Fibroblast of lung (primary cell): Measurements from ENCODE around the gene ACER3. TPM values are rescaled to one million over a fixed set of nuclear protein-coding genes. Genes with fewer than 3 reads are reported as not detected.
"Not testable (repeated sequence)": the region's sequence is repeated elsewhere in the genome, so short reads cannot be mapped to it uniquely, and the experiment has no call there.

Source experiments
- DNase-seq, 2 donors: peaks; one replicate each; pipeline versions ENCODE4 v3.0.0 to v3.0.0-alpha.2; 2010; ENCODE audit warnings: low read depth in 2 of 2
- H2AFZ ChIP-seq: 2 replicates; pipeline ENCODE4 v1.5.1; 2012; ENCODE audit warnings: low read length, control low read depth, inconsistent platforms
- H3K27ac ChIP-seq: 2 replicates; pipeline ENCODE4 v1.5.1; 2011; ENCODE audit warnings: low read length, control low read depth; ENCODE audit not compliant: insufficient read depth
- H3K27me3 ChIP-seq: 2 replicates; pipeline ENCODE4 v1.5.1; 2011; ENCODE audit warnings: mild to moderate bottlenecking, low read length; ENCODE audit not compliant: control insufficient read depth, insufficient read depth
- H3K36me3 ChIP-seq: 2 replicates; pipeline ENCODE4 v1.5.1; 2011; ENCODE audit warnings: low read length; ENCODE audit not compliant: control insufficient read depth, insufficient read depth
- H3K4me1 ChIP-seq: 2 replicates; pipeline ENCODE4 v1.5.1; 2011; ENCODE audit warnings: low read length; ENCODE audit not compliant: control insufficient read depth, insufficient read depth; ENCODE audit errors: extremely low read depth
- H3K4me2 ChIP-seq: 2 replicates; pipeline ENCODE4 v1.5.1; 2011; ENCODE audit warnings: low read length, control low read depth; ENCODE audit not compliant: insufficient read depth; ENCODE audit errors: extremely low read depth
- H3K4me3 ChIP-seq, 4 experiments: fragments of 200-600 bp in 1 of 4; sonication (generic) in 1 of 4; replicated peaks in 1 of 4; 2 replicates each; pipeline ENCODE4 v1.5.1; 2011 to 2016; ENCODE audit warnings: low read length in 4 of 4, low read depth in 3 of 4, mild to moderate bottlenecking in 3 of 4, control low read depth in 2 of 4, inconsistent platforms in 1 of 4, mixed read lengths in 1 of 4; ENCODE audit not compliant: insufficient read depth in 1 of 4; ENCODE audit errors: control extremely low read depth in 1 of 4
- H3K79me2 ChIP-seq: 2 replicates; pipeline ENCODE4 v1.5.1; 2012; ENCODE audit warnings: mild to moderate bottlenecking, low read length, inconsistent platforms; ENCODE audit not compliant: control insufficient read depth, insufficient read depth
- H3K9ac ChIP-seq: 2 replicates; pipeline ENCODE4 v1.5.1; 2011; ENCODE audit warnings: mild to moderate bottlenecking, low read length, control low read depth; ENCODE audit not compliant: insufficient read depth
- H3K9me3 ChIP-seq: 2 replicates; pipeline ENCODE4 v1.5.1; 2012; ENCODE audit warnings: low read depth, low read length; ENCODE audit not compliant: control insufficient read depth, insufficient read depth
- H4K20me1 ChIP-seq: 2 replicates; pipeline ENCODE4 v1.5.1; 2011; ENCODE audit warnings: low read length; ENCODE audit not compliant: control insufficient read depth, insufficient read depth; ENCODE audit errors: extremely low read depth
- CTCF ChIP-seq, 2 donors: IDR thresholded peaks in 1 of 2; conservative IDR thresholded peaks in 1 of 2; 1 replicate in 1 of 2; 2 replicates in 1 of 2; pipeline ENCODE4 v1.5.1; 2011 to 2012; ENCODE audit warnings: low read length in 2 of 2, control low read depth in 1 of 2, inconsistent platforms in 1 of 2, low read depth in 1 of 2, mild to moderate bottlenecking in 1 of 2
- EZH2 ChIP-seq: IDR thresholded peaks from 2 replicates; pipeline ENCODE4 v1.5.1; 2012; ENCODE audit warnings: low read length, control low read depth, mild to moderate bottlenecking; ENCODE audit errors: missing control alignments
- polyA minus RNA-seq: library from RNA; depleted of rRNA, polyadenylated mRNA; stranded (reverse); fragments of >200 nt; gene quantifications from 2 replicates; pipeline ENCODE4 v1.2.3, GENCODE V29; 2011; ENCODE audit warnings: low replicate concordance
- polyA plus RNA-seq, 2 donors: library from polyadenylated mRNA; depleted of rRNA in 1 of 2; stranded (reverse) in 1 of 2; unstranded in 1 of 2; fragments of >200 nt; gene quantifications; 2 replicates each; pipeline ENCODE4 v1.2.1, GENCODE V29; 2011 to 2012; ENCODE audit warnings: missing spikeins in 1 of 2
- total RNA-seq: library from RNA; depleted of rRNA; stranded (reverse); fragments of >200 nt; gene quantifications from 2 replicates; pipeline ENCODE4 v1.2.1, GENCODE V29; 2014

The ACER3 gene
- total RNA-seq = 5.6 and 6.1 TPM in 2 replicates
- polyA plus RNA-seq = 11.8 and 22.3 TPM in 2 replicates
- 6.5 and 12.2 TPM in 2 replicates for polyA plus RNA-seq (2012)
- polyA minus RNA-seq = 1.6 and 2.8 TPM in 2 replicates

GRCh38 chr11:76860539-76861475 lies at the start of gene ACER3:
TSS of gene ACER3 (plus strand) at chr11:76860918. CDS start at chr11:76860977, 59 bp downstream.
- peak; percentile 82 to 84 for DNase-seq
- Histone ChIP-seq H4K20me1 (no peaks in the 10 kb centered on the region), H3K79me2 (peaks cover 5% of the 10 kb centered on the region), H3K4me1 (peaks cover 4% of the 10 kb centered on the region), H2AFZ (peak within 1 kb of the TSS; percentile 97), H3K9ac (peak within 1 kb of the TSS; percentile 92), H3K4me3 (peak within 1 kb of the TSS; percentile 77 to 90 (median 86)), H3K9me3 (no peaks in the 10 kb centered on the region), H3K27me3 (no peaks in the 10 kb centered on the region), H3K36me3 (no peaks in the 10 kb centered on the region), H3K4me2 (peak within 1 kb of the TSS; percentile 96), H3K27ac (peak within 1 kb of the TSS; percentile 84)
- no peak for TF ChIP-seq EZH2
- peak; percentile 19 to 45 for TF ChIP-seq CTCF (conservative IDR thresholded peaks at IDR 0.05 in 1 of 2, IDR thresholded peaks at IDR 0.05 in 1 of 2; ENCODE audit: low read depth in 1 of 2, low read length in 2 of 2)

GRCh38 chr11:76811259-76811658 lies 49.5 kb upstream of the ACER3 start:
- peaks cover 3% of the 10 kb centered on the region for H3K27me3 ChIP-seq
- H3K4me2 ChIP-seq = no peak overlapping the region
- H2AFZ ChIP-seq = no peak overlapping the region
- peaks cover 4% of the 10 kb centered on the region for H3K4me1 ChIP-seq
- H3K9me3 ChIP-seq = no peaks in the 10 kb centered on the region
- no peak overlapping the region for H3K27ac ChIP-seq
- H3K9ac ChIP-seq = no peak overlapping the region
- no peaks in the 10 kb centered on the region for H4K20me1 ChIP-seq
- H3K36me3 ChIP-seq = no peaks in the 10 kb centered on the region
- no peaks in the 10 kb centered on the region for H3K79me2 ChIP-seq
- no peak for DNase-seq
- TF ChIP-seq EZH2 (no peak), CTCF (conservative IDR thresholded peaks at IDR 0.05 in 1 of 2, IDR thresholded peaks at IDR 0.05 in 1 of 2; ENCODE audit: low read depth in 1 of 2, low read length in 2 of 2) (no peak)
- H3K4me3 ChIP-seq = no peak overlapping the region

- no peak for DNase-seq
- H2AFZ ChIP-seq = no peak overlapping the region
- no peak for TF ChIP-seq EZH2
- no peak for TF ChIP-seq CTCF (conservative IDR thresholded peaks at IDR 0.05 in 1 of 2, IDR thresholded peaks at IDR 0.05 in 1 of 2; ENCODE audit: low read depth in 1 of 2, low read length in 2 of 2)
- H3K4me3 ChIP-seq = no peak overlapping the region
- no peaks in the 10 kb centered on the region for H3K36me3 ChIP-seq
- no peaks in the 10 kb centered on the region for H3K4me1 ChIP-seq
- no peaks in the 10 kb centered on the region for H4K20me1 ChIP-seq
- H3K27me3 ChIP-seq = no peaks in the 10 kb centered on the region
- H3K9ac ChIP-seq = no peak overlapping the region
- H3K9me3 ChIP-seq = no peaks in the 10 kb centered on the region
- H3K79me2 ChIP-seq = no peaks in the 10 kb centered on the region
- no peak overlapping the region for H3K27ac ChIP-seq
- H3K4me2 ChIP-seq = no peak overlapping the region
Measured at GRCh38 chr11:76814414-76814813, 46.3 kb upstream of the ACER3 start.

- not testable (repeated sequence) for H3K4me1 ChIP-seq, H3K27me3 ChIP-seq, H3K4me3 ChIP-seq, H3K9me3 ChIP-seq, H4K20me1 ChIP-seq, DNase-seq, H3K4me2 ChIP-seq, H3K79me2 ChIP-seq, H3K9ac ChIP-seq, H3K36me3 ChIP-seq, H3K27ac ChIP-seq, H2AFZ ChIP-seq
Measured at GRCh38 chr11:76815678-76816077, 45.0 kb upstream of the ACER3 start.
